K562 (cell line): ENCODE data around the gene ISG20.

ENCODE experiments used
- CBX5 ChIP-seq: IDR thresholded peaks from 2 replicates; pipeline ENCODE4 v1.6.1; 2014; ENCODE audit warnings: low read depth, borderline replicate concordance
- HCFC1 ChIP-seq: IDR thresholded peaks from 2 replicates; pipeline ENCODE4 v1.6.1; 2012; ENCODE audit warnings: low read depth, low read length, improper control_type of control experiment
- HDAC6 ChIP-seq: IDR thresholded peaks from 2 replicates; pipeline ENCODE4 v1.6.1; 2012; ENCODE audit warnings: low read depth, mild to moderate bottlenecking, control low read depth, inconsistent platforms, low read length, moderate library complexity
- ZNF830 ChIP-seq: fragments of 250-450 bp; sonication (Bioruptor Pico); IDR thresholded peaks from 2 replicates; pipeline ENCODE4 v1.5.0; 2021; ENCODE audit warnings: mild to moderate bottlenecking

DNA sequence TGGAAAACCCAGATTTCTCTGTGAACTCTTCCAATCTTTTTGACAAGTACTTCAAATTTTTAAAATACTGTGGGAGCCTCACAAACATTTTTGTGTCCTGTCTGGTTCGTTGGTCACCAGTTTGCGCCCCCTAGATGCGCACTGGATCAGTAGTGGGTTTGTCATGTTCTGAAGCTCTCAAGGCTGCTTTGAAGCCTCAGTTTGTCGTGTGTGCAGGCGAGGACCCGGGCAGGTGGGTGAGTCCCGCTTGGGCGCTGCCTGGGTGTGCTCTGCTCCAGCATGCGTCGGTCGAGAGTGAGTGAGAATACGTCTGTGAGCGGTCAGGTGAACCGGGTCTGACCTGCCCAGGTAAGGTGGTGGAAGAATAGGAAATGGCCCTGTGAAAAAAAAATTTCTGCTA lies 34.9 kb upstream of the ISG20 start:
- TF ChIP-seq CBX5 (no peak), ZNF830 (CRISPR knock-in tag) (no peak), HCFC1 (no peak), HDAC6 (no peak)
